Subcutaneous adipose tissue (tissue), 4 donors: ENCODE results near the gene CADM2. TPM values are rescaled to one million over a fixed set of nuclear protein-coding genes. Genes with fewer than 3 reads are reported as not detected.

Experiments
- CTCF ChIP-seq: fragments of 450-650 bp; IDR thresholded peaks from one replicate; pipeline ENCODE4 v1.5.1; 2016; ENCODE audit warnings: low read depth, mild to moderate bottlenecking, control low read depth, antibody characterized with exemption, moderate library complexity
- total RNA-seq, 4 donors: library from RNA; depleted of rRNA; stranded (reverse); fragments of >200 nt; gene quantifications; one replicate each; pipeline ENCODE4 v1.1.0, GENCODE V29; 2016

The CADM2 gene
- total RNA-seq, 4 donors from 2014 or later = 1.0 to 19.8 (median 4.4) TPM

GRCh38 chr3:85691196-85691595 is 732.4 kb downstream of the CADM2 start:
- no peak for TF ChIP-seq CTCF

GRCh38 chr3:85697156-85697555 is 738.4 kb downstream of the CADM2 start:
- TF ChIP-seq CTCF = no peak

GRCh38 chr3:85706130-85706529 is 747.3 kb downstream of the CADM2 start:
- TF ChIP-seq CTCF = no peak

- TF ChIP-seq CTCF = no peak
Observed at GRCh38 chr3:85709346-85709892, 750.6 kb downstream of the CADM2 start.

GRCh38 chr3:85710490-85710889 is 751.7 kb downstream of the CADM2 start:
- TF ChIP-seq CTCF = no peak

GRCh38 chr3:85721409-85722145 is 762.8 kb downstream of the CADM2 start:
- no peak for TF ChIP-seq CTCF

- TF ChIP-seq CTCF = no peak
Observed at GRCh38 chr3:85725809-85726208, 767.0 kb downstream of the CADM2 start.
